ENCODE measurements around the gene ZNF197.
A peak's percentile ranks its signal among the peaks of the same experiment; 100 is the strongest.

Gene ZNF197

DNA sequence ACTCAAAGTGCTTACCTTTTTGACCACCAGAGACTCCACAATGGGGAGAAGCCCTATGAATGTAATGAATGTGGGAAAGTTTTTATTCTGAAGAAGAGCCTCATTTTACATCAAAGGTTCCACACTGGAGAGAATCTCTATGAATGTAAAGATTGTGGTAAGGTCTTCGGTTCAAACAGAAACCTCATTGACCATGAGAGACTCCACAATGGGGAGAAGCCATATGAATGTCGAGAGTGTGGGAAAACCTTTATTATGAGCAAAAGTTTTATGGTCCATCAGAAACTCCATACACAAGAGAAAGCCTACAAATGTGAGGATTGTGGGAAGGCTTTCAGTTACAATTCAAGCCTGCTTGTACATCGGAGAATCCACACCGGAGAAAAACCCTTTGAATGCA, 18.2 kb downstream of the ZNF197 start:
- TF ChIP-seq, protein P1, sequence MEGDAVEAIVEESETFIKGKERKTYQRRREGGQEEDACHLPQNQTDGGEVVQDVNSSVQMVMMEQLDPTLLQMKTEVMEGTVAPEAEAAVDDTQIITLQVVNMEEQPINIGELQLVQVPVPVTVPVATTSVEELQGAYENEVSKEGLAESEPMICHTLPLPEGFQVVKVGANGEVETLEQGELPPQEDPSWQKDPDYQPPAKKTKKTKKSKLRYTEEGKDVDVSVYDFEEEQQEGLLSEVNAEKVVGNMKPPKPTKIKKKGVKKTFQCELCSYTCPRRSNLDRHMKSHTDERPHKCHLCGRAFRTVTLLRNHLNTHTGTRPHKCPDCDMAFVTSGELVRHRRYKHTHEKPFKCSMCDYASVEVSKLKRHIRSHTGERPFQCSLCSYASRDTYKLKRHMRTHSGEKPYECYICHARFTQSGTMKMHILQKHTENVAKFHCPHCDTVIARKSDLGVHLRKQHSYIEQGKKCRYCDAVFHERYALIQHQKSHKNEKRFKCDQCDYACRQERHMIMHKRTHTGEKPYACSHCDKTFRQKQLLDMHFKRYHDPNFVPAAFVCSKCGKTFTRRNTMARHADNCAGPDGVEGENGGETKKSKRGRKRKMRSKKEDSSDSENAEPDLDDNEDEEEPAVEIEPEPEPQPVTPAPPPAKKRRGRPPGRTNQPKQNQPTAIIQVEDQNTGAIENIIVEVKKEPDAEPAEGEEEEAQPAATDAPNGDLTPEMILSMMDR (IDR thresholded peaks at IDR 0.05; ENCODE audit: low read depth, low read length, missing control alignments), result no peak
- no peak overlapping the region for H3K4me3 ChIP-seq (ENCODE audit: low read depth, low read length)
- DNase-seq, result no peak
- in situ Hi-C loops (cut with HindIII; ENCODE audit: low pct_ligation_motif_present, low sequenced_read_pairs), result no loop called here
- no peaks in the 10 kb centered on the region for H3K27me3 ChIP-seq (replicated peaks)
- H3K36me3 ChIP-seq (replicated peaks), result peaks cover 29% of the 10 kb centered on the region
- no peak overlapping the region for H3K27ac ChIP-seq

DNA sequence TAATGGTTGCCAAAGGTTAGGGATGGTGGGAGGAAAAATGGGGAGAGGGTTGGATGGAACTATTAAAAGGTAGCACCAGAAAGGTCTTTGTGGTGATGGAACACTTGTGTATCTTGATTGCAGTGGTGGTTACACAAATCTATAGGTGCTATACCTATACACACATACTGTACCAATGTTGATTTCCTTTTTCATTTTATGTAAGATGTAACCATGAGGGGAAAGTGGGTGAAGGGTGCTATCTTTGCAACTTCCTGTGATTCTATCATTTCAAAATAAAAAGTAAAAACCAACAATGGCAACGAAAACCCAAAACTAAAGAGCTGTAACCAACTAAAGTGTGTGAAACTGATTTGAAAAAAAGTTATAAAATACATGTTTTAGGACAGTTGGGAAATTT, 22.9 kb downstream of the ZNF197 start:
- H3K36me3 ChIP-seq (replicated peaks), result peaks cover 26% of the 10 kb centered on the region
- H3K27ac ChIP-seq, result no peak overlapping the region
- no peak for DNase-seq
- TF ChIP-seq, protein P1 (IDR thresholded peaks at IDR 0.05; ENCODE audit: low read depth, low read length, missing control alignments), result no peak
- H3K4me3 ChIP-seq (ENCODE audit: low read depth, low read length), result no peak overlapping the region
- no peaks in the 10 kb centered on the region for H3K27me3 ChIP-seq (replicated peaks)
- in situ Hi-C loops (cut with HindIII; ENCODE audit: low pct_ligation_motif_present, low sequenced_read_pairs), result no loop called here

DNA sequence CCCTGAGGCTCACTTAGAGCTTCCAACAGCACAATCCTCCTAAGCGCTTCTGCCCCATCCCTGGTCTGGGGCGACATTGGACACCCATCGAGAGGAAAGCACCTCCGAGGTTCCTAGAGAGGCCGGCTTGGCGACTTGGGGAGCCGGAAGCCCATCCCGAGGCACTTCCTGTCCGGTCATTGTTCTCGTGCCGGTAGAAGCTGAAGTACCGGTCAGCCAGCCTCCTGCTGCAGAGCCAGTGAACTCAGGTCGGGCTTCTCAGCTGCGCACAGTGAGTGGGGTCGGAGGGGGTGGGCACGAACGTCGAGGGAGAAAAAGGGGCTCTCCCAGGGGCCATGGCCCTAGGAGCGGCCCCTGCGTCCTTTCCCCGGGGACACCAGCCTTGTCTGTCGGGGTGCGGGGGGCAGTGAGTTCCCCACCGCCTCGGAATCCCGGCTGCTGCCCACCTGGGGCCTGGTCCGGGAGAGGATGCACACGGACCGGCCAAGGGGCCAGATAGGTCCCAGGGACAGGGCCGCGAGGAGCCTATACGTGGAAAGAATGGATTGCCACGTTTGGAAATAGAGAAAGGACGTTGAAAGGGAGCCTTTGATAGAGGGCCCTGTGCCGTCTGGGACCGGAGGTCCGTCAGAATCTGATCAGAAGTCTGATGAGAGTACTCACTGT, 23.9 kb downstream of the ZNF197 start, which contains the start of gene ZNF35:
Gene ZNF35, plus strand, starts transcription at position 169 of the 666 bp plus-strand sequence. CDS start 2,336 bp downstream, outside the sequence.
- peak within 1 kb of the TSS; percentile 67 for H3K27ac ChIP-seq
- peaks cover 27% of the 10 kb centered on the region for H3K36me3 ChIP-seq (replicated peaks)
- in situ Hi-C loops (cut with HindIII; ENCODE audit: low pct_ligation_motif_present, low sequenced_read_pairs), result no loop called here
- peak within 1 kb of the TSS; percentile 87 for H3K4me3 ChIP-seq (ENCODE audit: low read depth, low read length)
- TF ChIP-seq, protein P1 (IDR thresholded peaks at IDR 0.05; ENCODE audit: low read depth, low read length, missing control alignments), result no peak
- H3K27me3 ChIP-seq (replicated peaks), result no peaks in the 10 kb centered on the region
- DNase-seq, result peak; percentile 86

DNA sequence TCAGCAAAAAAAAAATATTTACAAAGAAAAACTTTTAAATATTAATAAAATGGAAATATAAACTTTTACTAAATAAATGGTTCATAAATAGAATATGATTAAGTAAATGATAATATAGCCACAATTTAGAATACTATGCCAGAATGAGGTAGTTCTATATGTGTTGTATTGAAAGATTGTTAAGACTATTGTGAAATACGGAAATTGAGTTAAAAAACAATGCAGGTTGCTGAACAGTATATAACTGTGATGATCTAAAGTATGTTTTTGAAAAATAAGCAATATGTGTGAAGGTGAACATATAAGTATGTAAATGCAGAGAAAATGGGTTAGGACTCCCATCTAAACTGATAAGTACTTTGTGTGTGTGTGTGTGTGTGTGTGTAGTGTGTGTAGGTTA, 24.9 kb downstream of the ZNF197 start:
- H3K27me3 ChIP-seq (replicated peaks), result no peaks in the 10 kb centered on the region
- DNase-seq, result no peak
- H3K36me3 ChIP-seq (replicated peaks), result peaks cover 34% of the 10 kb centered on the region
- H3K27ac ChIP-seq, result no peak overlapping the region
- TF ChIP-seq, protein P1 (IDR thresholded peaks at IDR 0.05; ENCODE audit: low read depth, low read length, missing control alignments), result no peak
- in situ Hi-C loops (cut with HindIII; ENCODE audit: low pct_ligation_motif_present, low sequenced_read_pairs), result no loop called here
- no peak overlapping the region for H3K4me3 ChIP-seq (ENCODE audit: low read depth, low read length)

DNA sequence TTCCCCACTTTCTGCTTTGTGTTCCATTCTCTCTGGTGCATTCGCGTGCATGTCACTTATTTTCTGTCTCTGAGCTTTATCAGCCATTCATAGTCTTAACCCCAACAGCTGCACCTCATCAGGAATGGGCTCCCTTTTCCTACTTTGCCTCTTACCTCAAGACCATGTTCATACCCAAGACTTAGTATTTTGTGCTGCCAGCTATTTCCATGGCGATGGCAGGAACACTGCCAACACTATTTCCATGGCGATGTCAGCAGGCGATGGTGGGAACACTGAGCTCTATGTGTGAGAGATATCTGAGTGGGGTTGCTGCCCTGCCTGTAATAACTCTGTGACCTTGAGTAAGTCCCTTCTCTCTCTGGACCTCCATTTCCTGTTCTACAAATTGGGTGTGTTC, 29.2 kb downstream of the ZNF197 start:
- DNase-seq, result no peak
- Histone ChIP-seq H3K27ac (no peak overlapping the region), H3K36me3 (replicated peaks) (peaks cover 63% of the 10 kb centered on the region), H3K4me3 (ENCODE audit: low read depth, low read length) (no peak overlapping the region), H3K27me3 (replicated peaks) (no peaks in the 10 kb centered on the region)
- in situ Hi-C loops (cut with HindIII; ENCODE audit: low pct_ligation_motif_present, low sequenced_read_pairs), result no loop called here
- TF ChIP-seq, protein P1 (IDR thresholded peaks at IDR 0.05; ENCODE audit: low read depth, low read length, missing control alignments), result no peak

DNA sequence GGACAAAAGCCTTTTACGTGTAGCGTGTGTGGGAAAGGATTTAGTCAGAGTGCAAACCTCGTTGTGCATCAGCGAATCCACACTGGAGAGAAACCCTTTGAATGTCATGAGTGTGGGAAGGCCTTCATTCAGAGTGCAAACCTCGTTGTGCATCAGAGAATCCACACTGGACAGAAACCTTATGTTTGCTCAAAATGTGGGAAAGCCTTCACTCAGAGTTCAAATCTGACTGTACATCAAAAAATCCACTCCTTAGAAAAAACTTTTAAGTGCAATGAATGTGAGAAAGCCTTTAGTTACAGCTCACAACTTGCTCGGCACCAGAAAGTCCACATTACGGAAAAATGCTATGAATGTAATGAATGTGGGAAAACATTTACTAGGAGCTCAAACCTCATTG, 34.2 kb downstream of the ZNF197 start:
- in situ Hi-C loops (cut with HindIII; ENCODE audit: low pct_ligation_motif_present, low sequenced_read_pairs), result no loop called here
- no peak for DNase-seq

More for the DNA sequence above, 34.2 kb downstream of the ZNF197 start:
- TF ChIP-seq, protein P1 (IDR thresholded peaks at IDR 0.05; ENCODE audit: low read depth, low read length, missing control alignments), result no peak
- Histone ChIP-seq H3K36me3 (replicated peaks) (peaks cover 63% of the 10 kb centered on the region), H3K27me3 (replicated peaks) (no peaks in the 10 kb centered on the region), H3K4me3 (ENCODE audit: low read depth, low read length) (no peak overlapping the region), H3K27ac (no peak overlapping the region)

Measured in brain microvascular endothelial cell (primary cell).